ENCODE results near the gene USP27X. TPM values are rescaled to one million over a fixed set of nuclear protein-coding genes. Genes with fewer than 3 reads are reported as not detected.
A peak's percentile ranks its signal among the peaks of the same experiment; 100 is the strongest.

The USP27X gene
- total and polyA plus RNA-seq, 2 experiments from 2014 or later = 0.31 to 1.2 TPM

DNA sequence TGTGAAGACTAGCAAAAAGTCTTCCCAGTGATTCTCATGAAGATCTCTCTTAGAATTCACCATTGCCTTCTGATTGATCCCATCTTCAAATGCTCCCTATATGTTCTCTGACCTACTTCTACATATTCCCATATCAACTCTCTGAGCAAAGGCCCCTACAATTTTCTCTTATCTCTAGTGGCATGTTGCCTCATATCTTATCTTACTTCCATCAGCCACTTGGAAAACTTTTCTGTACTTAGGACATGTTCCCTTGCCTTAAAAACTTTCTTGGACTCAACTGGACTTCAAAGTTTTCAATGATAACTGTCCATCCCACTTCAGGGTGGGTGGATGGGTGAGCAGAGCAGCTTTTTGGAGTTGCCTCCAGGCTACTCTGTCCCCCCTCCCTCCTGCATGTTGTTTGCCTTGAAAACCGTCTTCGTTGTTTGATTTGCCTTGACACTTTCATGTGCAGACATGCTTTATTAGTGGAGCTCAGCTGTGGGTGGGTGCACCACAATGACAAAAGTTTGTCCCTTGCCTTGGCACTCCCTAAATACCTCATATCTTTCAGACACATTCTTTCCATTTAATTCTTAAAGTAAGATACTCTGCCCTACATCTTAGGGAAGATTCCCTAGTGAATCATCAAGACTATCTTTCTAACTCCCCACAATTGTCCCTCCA, 18.3 kb upstream of the USP27X start:
- in situ Hi-C loops (cut with MboI) = no loop called here

DNA sequence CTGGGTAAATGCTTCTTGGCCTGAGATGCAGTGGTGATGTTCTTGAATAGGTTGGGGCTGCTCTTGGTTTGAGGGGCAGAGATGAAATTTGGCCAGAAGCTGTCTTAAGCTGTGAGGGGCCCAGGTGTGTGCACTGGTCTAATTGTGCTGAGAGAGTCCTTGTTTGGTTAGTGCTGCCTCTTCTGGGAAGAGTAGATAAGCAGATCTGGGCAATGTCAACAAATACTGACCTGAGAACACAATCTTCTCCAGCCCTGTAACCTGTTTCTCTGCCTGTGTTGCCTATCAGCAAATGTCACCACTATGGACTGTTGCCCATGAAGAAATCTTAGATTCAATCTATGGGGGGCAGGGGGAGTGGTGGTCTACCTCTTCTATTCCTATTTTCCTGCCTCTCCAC, 17.2 kb upstream of the USP27X start:
- Histone ChIP-seq H3K9me2 (ENCODE audit: insufficient read depth) (no peaks in the 10 kb centered on the region), H3K4me3 (no peak overlapping the region), H2AFZ (no peak overlapping the region), H3K36me3 (ENCODE audit: low read depth) (no peaks in the 10 kb centered on the region), H3K4me2 (ENCODE audit: unreplicated experiment) (no peak overlapping the region), H4K20me1 (ENCODE audit: insufficient read depth) (no peaks in the 10 kb centered on the region), H3F3A (ENCODE audit: insufficient read depth) (no peaks in the 10 kb centered on the region), H3K9ac (no peak overlapping the region), H3K4me1 (ENCODE audit: insufficient read depth) (no peaks in the 10 kb centered on the region), H3K27ac (no peak overlapping the region), H3K79me2 (ENCODE audit: insufficient read depth) (no peaks in the 10 kb centered on the region), H3K9me3 (ENCODE audit: low read depth) (no peaks in the 10 kb centered on the region), H3K27me3 (replicated peaks; ENCODE audit: insufficient read depth) (no peaks in the 10 kb centered on the region)
- in situ Hi-C loops (cut with MboI) = no loop called here
- TF ChIP-seq EZH2 (IDR thresholded peaks at IDR 0.05; ENCODE audit: insufficient read depth, poor library complexity, severe bottlenecking) (no peak), EZH2phosphoT487 (IDR thresholded peaks at IDR 0.05; ENCODE audit: insufficient read depth, low read depth) (no peak)
- DNase-seq = no peak

More for the DNA sequence above, 18.3 kb upstream of the USP27X start:
- Histone ChIP-seq H3K9ac (no peak overlapping the region), H3K9me3 (ENCODE audit: low read depth) (no peaks in the 10 kb centered on the region), H3K4me1 (ENCODE audit: insufficient read depth) (no peaks in the 10 kb centered on the region), H3K27ac (no peak overlapping the region), H3K79me2 (ENCODE audit: insufficient read depth) (no peaks in the 10 kb centered on the region), H3K4me2 (ENCODE audit: unreplicated experiment) (no peak overlapping the region), H3K36me3 (ENCODE audit: low read depth) (no peaks in the 10 kb centered on the region), H3F3A (ENCODE audit: insufficient read depth) (no peaks in the 10 kb centered on the region), H3K27me3 (replicated peaks; ENCODE audit: insufficient read depth) (no peaks in the 10 kb centered on the region), H2AFZ (no peak overlapping the region), H3K9me2 (ENCODE audit: insufficient read depth) (no peaks in the 10 kb centered on the region), H4K20me1 (ENCODE audit: insufficient read depth) (no peaks in the 10 kb centered on the region), H3K4me3 (no peak overlapping the region)
- no peak for TF ChIP-seq EZH2phosphoT487 (IDR thresholded peaks at IDR 0.05; ENCODE audit: insufficient read depth, low read depth)
- TF ChIP-seq EZH2 (IDR thresholded peaks at IDR 0.05; ENCODE audit: insufficient read depth, poor library complexity, severe bottlenecking) = no peak
- DNase-seq = no peak
- WGBS, 2 experiments (ENCODE audit: low coverage in 1 of 2, low lambda C conversion rate in 2 of 2, missing lambda C conversion rate in 2 of 2) = 7 to 44% methylated on average over 2 of the region's 2 CpGs

DNA sequence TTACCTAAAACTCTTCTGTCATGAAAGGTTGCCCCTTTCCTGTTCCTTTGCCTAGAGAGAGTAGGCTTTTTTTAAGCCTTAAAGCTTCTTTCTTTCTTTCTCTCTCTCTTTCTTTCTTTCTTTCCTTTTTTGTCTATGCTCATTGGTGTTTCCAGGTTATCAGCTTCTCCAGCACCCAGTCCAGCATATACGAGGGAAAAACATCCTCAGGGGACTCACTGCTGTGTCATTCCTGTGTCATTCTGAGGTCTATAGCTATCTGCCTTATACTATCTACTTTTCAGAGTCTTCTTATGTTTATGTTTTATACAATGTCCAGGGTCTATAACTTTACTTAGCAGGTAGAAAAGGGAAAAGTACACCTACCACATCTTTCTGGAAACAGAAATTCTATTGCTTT, 10.5 kb upstream of the USP27X start:
- 0% methylated on average over 1 of the region's 1 CpG for WGBS, 2 experiments (ENCODE audit: low coverage in 1 of 2, low lambda C conversion rate in 2 of 2, missing lambda C conversion rate in 2 of 2)
- H3K27me3 ChIP-seq (replicated peaks; ENCODE audit: insufficient read depth) = no peaks in the 10 kb centered on the region; the same call in 1 of the 2 replicates
- H4K20me1 ChIP-seq (ENCODE audit: insufficient read depth) = no peaks in the 10 kb centered on the region
- DNase-seq = no peak
- H3K9me2 ChIP-seq (ENCODE audit: insufficient read depth) = no peaks in the 10 kb centered on the region
- TF ChIP-seq EZH2 (IDR thresholded peaks at IDR 0.05; ENCODE audit: insufficient read depth, poor library complexity, severe bottlenecking) (no peak), EZH2phosphoT487 (IDR thresholded peaks at IDR 0.05; ENCODE audit: insufficient read depth, low read depth) (no peak)
- H3K4me1 ChIP-seq (ENCODE audit: insufficient read depth) = no peaks in the 10 kb centered on the region
- H3K9ac ChIP-seq = no peak overlapping the region
- no peaks in the 10 kb centered on the region for H3K9me3 ChIP-seq (ENCODE audit: low read depth)
- no peak overlapping the region for H3K4me2 ChIP-seq (ENCODE audit: unreplicated experiment)
- no peaks in the 10 kb centered on the region for H3K36me3 ChIP-seq (ENCODE audit: low read depth)
- no peak overlapping the region for H3K27ac ChIP-seq
- H3K4me3 ChIP-seq = no peak overlapping the region
- in situ Hi-C loops (cut with MboI) = no loop called here
- H2AFZ ChIP-seq = no peak overlapping the region
- H3K79me2 ChIP-seq (ENCODE audit: insufficient read depth) = no peaks in the 10 kb centered on the region
- H3F3A ChIP-seq (ENCODE audit: insufficient read depth) = no peaks in the 10 kb centered on the region

DNA sequence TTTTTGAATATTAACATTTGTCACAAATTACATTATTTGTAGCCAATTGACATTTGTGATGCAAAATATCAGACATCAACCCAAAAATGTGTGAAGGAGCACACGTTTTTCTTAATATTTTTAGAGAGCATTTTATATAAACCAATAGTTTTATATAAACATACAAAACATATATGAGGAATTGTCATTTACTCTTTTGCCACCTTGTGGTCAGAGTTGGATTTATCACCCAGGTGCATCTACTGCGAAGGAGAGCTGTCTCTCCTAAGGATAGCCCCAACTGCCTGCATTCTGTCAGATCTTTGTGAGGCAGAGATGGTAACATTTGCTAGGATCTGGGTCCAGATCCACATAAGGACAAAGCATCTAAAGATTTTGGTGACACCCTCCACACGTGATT, 2.5 kb upstream of the USP27X start:
- TF ChIP-seq EZH2phosphoT487 (IDR thresholded peaks at IDR 0.05; ENCODE audit: insufficient read depth, low read depth) = no peak
- no peak for TF ChIP-seq EZH2 (IDR thresholded peaks at IDR 0.05; ENCODE audit: insufficient read depth, poor library complexity, severe bottlenecking)
- WGBS, 2 experiments (ENCODE audit: low coverage in 1 of 2, low lambda C conversion rate in 2 of 2, missing lambda C conversion rate in 2 of 2) = 28 to 43% methylated on average over 2 to 3 of the region's 3 CpGs
- Histone ChIP-seq H3K4me1 (ENCODE audit: insufficient read depth) (0 out of 2 replicates have a peak, but pooled peaks cover 6% of the 10 kb centered on the region), H3K36me3 (ENCODE audit: low read depth) (no peaks in the 10 kb centered on the region), H4K20me1 (ENCODE audit: insufficient read depth) (no peaks in the 10 kb centered on the region), H3K9me2 (ENCODE audit: insufficient read depth) (no peaks in the 10 kb centered on the region), H3K79me2 (ENCODE audit: insufficient read depth) (0 out of 2 replicates have a peak, but pooled peaks cover 9% of the 10 kb centered on the region), H3K9me3 (ENCODE audit: low read depth) (no peaks in the 10 kb centered on the region), H3K27me3 (replicated peaks; ENCODE audit: insufficient read depth) (no peaks in the 10 kb centered on the region), H3K4me3 (no peak overlapping the region), H3F3A (ENCODE audit: insufficient read depth) (no peaks in the 10 kb centered on the region), H3K9ac (no peak overlapping the region), H3K27ac (no peak overlapping the region), H3K4me2 (ENCODE audit: unreplicated experiment) (no peak overlapping the region), H2AFZ (no peak overlapping the region)
- peak; percentile 42 for DNase-seq
- in situ Hi-C loops (cut with MboI) = no loop called here
